ENCODE results near the gene PRR36.

- no peak for TF ChIP-seq CTCF (IDR thresholded peaks at IDR 0.05 in 8 of 11, conservative IDR thresholded peaks at IDR 0.05 in 3 of 11)
- TF ChIP-seq POLR2A (IDR thresholded peaks at IDR 0.05) = no peak
- TF ChIP-seq POLR2AphosphoS5 (IDR thresholded peaks at IDR 0.05) = no peak
Measured at GRCh38 chr19:7905859-7906258, 31.7 kb upstream of the PRR36 start.
